GM12878 (cell line): ENCODE results near the gene UBE2Q2. TPM values are rescaled to one million over a fixed set of nuclear protein-coding genes. Genes with fewer than 3 reads are reported as not detected.

ENCODE experiments used
- ATAC-seq: fragments of 200-7000 bp; cut with Tn5 transposase; 3 replicates; pipeline ENCODE4 v1.9.1; 2020; ENCODE audit warnings: mild to moderate bottlenecking, moderate library complexity
- BruUV-seq: library from RNA; stranded (reverse); fragments of 400-500 nt; replicated peaks from 2 replicates; lab custom pipeline; 2021; lab: Mats Ljungman, UMichigan
- CTCF ChIA-PET: fragments of 300-600 bp; sonication (Branson Sonifier 250); formaldehyde crosslinking; extraction: SDS; loops from one replicate; lab custom pipeline; 2021; ENCODE audit warnings: inconsistent platforms; lab: Yijun Ruan, JAX
- POLR2A ChIA-PET: fragments of 350-600 bp; formaldehyde crosslinking; extraction: SDS; loops from one replicate; lab custom pipeline; 2021; ENCODE audit warnings: inconsistent platforms; lab: Charles Lee
- RAD21 ChIA-PET: fragments of 300-600 bp; sonication (Branson Sonifier 250); formaldehyde crosslinking; loops from one replicate; lab custom pipeline; 2023; ENCODE audit warnings: antibody characterized with exemption; ENCODE audit not compliant: unreplicated experiment; lab: Charles Lee
- SMC1A ChIA-PET: fragments of 300-600 bp; sonication (Branson Sonifier 250); formaldehyde crosslinking; loops from one replicate; lab custom pipeline; 2023; ENCODE audit not compliant: unreplicated experiment, uncharacterized antibody; lab: Charles Lee
- DNase-seq: peaks from one replicate; pipeline ENCODE4 v3.0.0-alpha.2; 2011; ENCODE audit warnings: low read depth, low spot score
- FAIRE-seq: peaks from 3 replicates; lab custom pipeline; 2011; peaks lifted over from hg19 to GRCh38; lab: Jason Lieb, UNC
- H2AFZ ChIP-seq: 2 replicates; pipeline ENCODE4 v1.6.0; 2011; ENCODE audit warnings: low read depth, low read length, control low read depth; ENCODE audit not compliant: control insufficient read depth
- H3K27ac ChIP-seq: 2 replicates; pipeline ENCODE4 v1.5.1; 2011; ENCODE audit warnings: control low read depth; ENCODE audit not compliant: control insufficient read depth, insufficient read depth
- H3K27me3 ChIP-seq, 2 experiments: replicated peaks in 1 of 2; 2 replicates each; pipeline versions ENCODE4 v1.6.0 to v1.6.1; 2011; ENCODE audit warnings: low read length in 1 of 2; ENCODE audit not compliant: control insufficient read depth in 2 of 2, insufficient read depth in 2 of 2
- H3K36me3 ChIP-seq, 2 experiments: 2 replicates each; pipeline ENCODE4 v1.5.1; 2011; ENCODE audit warnings: low read length in 1 of 2; ENCODE audit not compliant: control insufficient read depth in 2 of 2, insufficient read depth in 2 of 2
- H3K4me1 ChIP-seq: 2 replicates; pipeline ENCODE4 v1.6.1; 2011; ENCODE audit warnings: mild to moderate bottlenecking, low read length, moderate library complexity, mixed read lengths; ENCODE audit not compliant: control insufficient read depth, insufficient read depth
- H3K4me2 ChIP-seq: 2 replicates; pipeline ENCODE4 v1.6.0; 2011; ENCODE audit warnings: control low read depth; ENCODE audit not compliant: control insufficient read depth, insufficient read depth
- H3K4me3 ChIP-seq: fragments of 200-600 bp; sonication (generic); 2 replicates; pipeline ENCODE4 v1.5.1; 2016
- H3K79me2 ChIP-seq: 2 replicates; pipeline ENCODE4 v1.6.0; 2011; ENCODE audit warnings: low read length; ENCODE audit not compliant: control insufficient read depth, insufficient read depth
- H3K9ac ChIP-seq: 2 replicates; pipeline ENCODE4 v1.8.0; 2011; ENCODE audit warnings: low read length, control low read depth, mixed read lengths; ENCODE audit not compliant: control insufficient read depth, insufficient read depth
- H3K9me3 ChIP-seq: replicated peaks from 3 replicates; pipeline ENCODE4 v1.5.1; 2011; ENCODE audit warnings: mild to moderate bottlenecking, low read length; ENCODE audit not compliant: control insufficient read depth, insufficient read depth
- H4K20me1 ChIP-seq: 2 replicates; pipeline ENCODE4 v1.6.0; 2011; ENCODE audit not compliant: control insufficient read depth, insufficient read depth
- BACH1 ChIP-seq: fragments of 450-650 bp; IDR thresholded peaks from 2 replicates; pipeline ENCODE4 v1.6.1; 2017; ENCODE audit warnings: mild to moderate bottlenecking, borderline replicate concordance
- BHLHE40 ChIP-seq, 2 experiments: fragments of 450-650 bp in 1 of 2; IDR thresholded peaks; 2 replicates each; pipeline ENCODE4 v1.6.1; 2011 to 2017; ENCODE audit warnings: low read depth in 2 of 2, borderline replicate concordance in 1 of 2, improper control_type of control experiment in 1 of 2, low read length in 1 of 2, mild to moderate bottlenecking in 1 of 2
- EGR1 ChIP-seq, 2 experiments: IDR thresholded peaks; 1 replicate in 1 of 2; 2 replicates in 1 of 2; pipeline ENCODE4 v1.6.1; 2011 to 2012; ENCODE audit warnings: low read depth in 2 of 2, low read length in 2 of 2, borderline replicate concordance in 1 of 2, mild to moderate bottlenecking in 1 of 2, moderate library complexity in 1 of 2
- EP300 ChIP-seq, 2 experiments: fragments of 150-350 bp in 1 of 2; IDR thresholded peaks; 2 replicates each; pipeline ENCODE4 v1.6.1; 2011 to 2012; ENCODE audit warnings: low read depth in 2 of 2, low read length in 2 of 2, borderline replicate concordance in 1 of 2, improper control_type of control experiment in 1 of 2, inconsistent platforms in 1 of 2; ENCODE audit not compliant: control insufficient read depth in 1 of 2
- ESRRA ChIP-seq: IDR thresholded peaks from 2 replicates; pipeline ENCODE4 v1.6.1; 2012; ENCODE audit warnings: mild to moderate bottlenecking, low read length, improper control_type of control experiment
- IRF4 ChIP-seq: IDR thresholded peaks from 2 replicates; pipeline ENCODE4 v1.6.1; 2011; ENCODE audit warnings: low read depth, low read length
- MXI1 ChIP-seq: fragments of 150-350 bp; IDR thresholded peaks from 2 replicates; pipeline ENCODE4 v1.6.1; 2011; ENCODE audit warnings: low read depth, mild to moderate bottlenecking, inconsistent platforms, low read length, improper control_type of control experiment
- RAD51 ChIP-seq: fragments of 450-650 bp; IDR thresholded peaks from 2 replicates; pipeline ENCODE4 v1.6.1; 2016; ENCODE audit warnings: moderate library complexity, mild to moderate bottlenecking, inconsistent platforms
- SMAD5 ChIP-seq: IDR thresholded peaks from 2 replicates; pipeline ENCODE4 v1.6.1; 2016; ENCODE audit warnings: antibody characterized with exemption, low read depth
- SP1 ChIP-seq: IDR thresholded peaks from one replicate; pipeline ENCODE4 v1.6.1; 2011; ENCODE audit warnings: low read depth, low read length
- YBX1 ChIP-seq: fragments of 450-650 bp; IDR thresholded peaks from 2 replicates; pipeline ENCODE4 v1.6.1; 2016; ENCODE audit warnings: antibody characterized with exemption
- YY1 ChIP-seq: IDR thresholded peaks from 2 replicates; pipeline ENCODE4 v1.6.1; 2011; ENCODE audit warnings: low read depth, mild to moderate bottlenecking, low read length
- ZNF274 ChIP-seq: IDR thresholded peaks from one replicate; pipeline ENCODE4 v1.8.0; 2011; ENCODE audit not compliant: insufficient read length, insufficient read depth
- ZNF384 ChIP-seq: IDR thresholded peaks from 2 replicates; pipeline ENCODE4 v1.6.1; 2012; ENCODE audit warnings: low read depth, mild to moderate bottlenecking, low read length, improper control_type of control experiment, borderline replicate concordance
- WGBS: methylation state at CpG from one replicate; pipeline ENCODE4 v1.1.6; 2016; ENCODE audit warnings: low lambda C conversion rate; ENCODE audit not compliant: insufficient replicate concordance, insufficient coverage; ENCODE audit errors: missing lambda C conversion rate; 5-methylcytosine and 5-hydroxymethylcytosine counted together
- in situ Hi-C: fragments of 300-500 bp; cut with MboI; formaldehyde crosslinking; loops from 9 replicates; pipeline ENCODE4 v1.14.3; 2018; ENCODE audit warnings: mixed read lengths
- intact Hi-C: fragments of 100-400 bp; cut with micrococcal nuclease; formaldehyde crosslinking; loops from one replicate; pipeline ENCODE4 v1.14.2; 2022; ENCODE audit not compliant: unreplicated experiment
- polyA plus RNA-seq, 11 experiments: library from polyadenylated mRNA; depleted of rRNA in 4 of 11; unstranded in 6 of 11; stranded (reverse) in 5 of 11; fragments of >200 nt; fragmentation: Nextera tagmentation in 4 of 11; fragmentation: Illumina TruSeq in 1 of 11; extraction: Ambion mirVana in 4 of 11; extraction: Trizol in 1 of 11; gene quantifications; 1 replicate in 1 of 11; 2 replicates in 10 of 11; pipeline versions ENCODE4 v1.2.1 to v1.2.3, GENCODE V29; 2011 to 2016; ENCODE audit warnings: inconsistent platforms in 2 of 11, missing spikeins in 2 of 11, low read depth in 1 of 11
- total RNA-seq, 4 experiments: library from RNA; depleted of rRNA in 3 of 4; stranded (reverse); fragments of >200 nt in 3 of 4; fragmentation: Illumina TruSeq in 1 of 4; extraction: Trizol in 1 of 4; gene quantifications; 2 replicates each; pipeline versions ENCODE4 v1.2.1 to v1.2.3, GENCODE V29; 2013 to 2021
- TF ChIP-seq, protein P1 (sequence below): fragments of 450-650 bp; IDR thresholded peaks from 2 replicates; pipeline ENCODE4 v1.6.1; 2016; ENCODE audit warnings: mild to moderate bottlenecking
- TF ChIP-seq, protein P2 (sequence below): IDR thresholded peaks from 2 replicates; pipeline ENCODE4 v1.6.1; 2012; ENCODE audit warnings: low read depth, low read length, improper control_type of control experiment

The UBE2Q2 gene
- total and polyA plus RNA-seq, 10 of the 15 experiments (the other 5 are each of a cell fraction or from before 2014, with no cell fraction given): 11.1 to 31.9 (median 21.6) TPM

DNA sequence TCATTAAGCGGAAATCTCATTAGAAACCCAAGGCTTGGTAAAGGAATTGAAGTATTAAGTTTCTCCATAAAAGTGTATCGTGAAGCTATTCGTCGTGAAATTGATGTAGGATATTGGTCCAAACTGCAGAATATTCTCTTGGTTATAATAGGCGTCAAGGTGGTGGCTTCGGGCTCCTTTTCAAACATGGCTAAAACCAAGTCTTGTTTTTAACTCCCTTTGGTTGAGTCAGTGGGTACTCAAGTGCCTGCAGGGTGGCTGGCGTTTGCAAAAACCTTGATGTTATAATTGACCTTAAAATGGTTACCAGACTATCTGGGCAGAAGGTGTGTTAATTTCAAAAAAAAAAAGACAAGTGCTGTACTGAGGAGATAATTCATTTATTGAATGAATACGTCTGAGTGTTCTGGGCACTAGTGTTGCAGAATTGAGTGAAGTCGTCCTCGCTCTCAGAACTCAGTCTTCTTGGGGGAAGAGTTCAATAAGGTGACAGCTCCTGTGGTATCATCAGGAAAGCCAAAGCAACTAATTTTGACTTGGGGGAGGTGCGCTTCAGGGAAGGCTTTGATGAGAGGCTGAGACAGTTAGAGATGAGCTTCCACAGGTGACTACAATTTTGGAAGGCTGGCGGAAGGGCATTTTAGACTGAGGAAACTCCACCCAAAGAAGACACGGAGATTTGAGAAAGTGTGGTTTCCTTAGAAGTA is 1.5 kb downstream of the UBE2Q2 start:
- Histone ChIP-seq H3K9me3 (no peaks in the 10 kb centered on the region), H3K9ac (peak overlapping the region; percentile 84), H3K27me3 (no peaks in the 10 kb centered on the region), H3K79me2 (peaks cover 52% of the 10 kb centered on the region), H4K20me1 (no peaks in the 10 kb centered on the region), H3K27ac (0 out of 2 replicates have a peak overlapping the region, but pooled peaks have one; percentile 63), H3K36me3 (no peaks in the 10 kb centered on the region), H2AFZ (no peak overlapping the region; the same call in 1 of the 2 replicates), H3K4me2 (peak overlapping the region; percentile 69), H3K4me1 (peaks cover 10% of the 10 kb centered on the region), H3K4me3 (peak overlapping the region; percentile 93)
- DNase-seq (no peak), FAIRE-seq (no peak), ATAC-seq (no peak)
- TSS peak; percentile 59 for BruUV-seq
- RAD21 ChIA-PET: interaction anchor here (1.1 to 1.5 kb wide), 3 partner anchors 22 to 212 kb away, joined by 3 to 4 read pairs (median 3); no protein-coding TSS in a partner anchor
- POLR2A ChIA-PET: interaction anchor here (1.1 kb wide), 1 partner anchor 55 kb away, joined by 4 read pairs; no protein-coding TSS in a partner anchor
- SMC1A ChIA-PET: interaction anchor here (1.5 kb wide), 1 partner anchor 15 kb away, joined by 4 read pairs; no protein-coding TSS in a partner anchor
- CTCF ChIA-PET: interaction anchor here (1.3 kb wide), 1 partner anchor 42 kb away, joined by 3 read pairs; no protein-coding TSS in a partner anchor
- TF ChIP-seq MXI1: no peak
- no peak for TF ChIP-seq IRF4
- TF ChIP-seq BACH1: no peak
- no peak for TF ChIP-seq BHLHE40 (IDR thresholded peaks at IDR 0.05; ENCODE audit: borderline replicate concordance in 1 of 2, low read depth in 2 of 2, low read length in 1 of 2)
- no peak for TF ChIP-seq ESRRA
- no peak for TF ChIP-seq SMAD5
- TF ChIP-seq YBX1: no peak
- no peak for TF ChIP-seq EP300 (IDR thresholded peaks at IDR 0.05; ENCODE audit: borderline replicate concordance in 1 of 2, control insufficient read depth in 1 of 2, low read depth in 2 of 2, low read length in 2 of 2)
- TF ChIP-seq YY1: no peak
- no peak for TF ChIP-seq ZNF384
- TF ChIP-seq, protein P1, sequence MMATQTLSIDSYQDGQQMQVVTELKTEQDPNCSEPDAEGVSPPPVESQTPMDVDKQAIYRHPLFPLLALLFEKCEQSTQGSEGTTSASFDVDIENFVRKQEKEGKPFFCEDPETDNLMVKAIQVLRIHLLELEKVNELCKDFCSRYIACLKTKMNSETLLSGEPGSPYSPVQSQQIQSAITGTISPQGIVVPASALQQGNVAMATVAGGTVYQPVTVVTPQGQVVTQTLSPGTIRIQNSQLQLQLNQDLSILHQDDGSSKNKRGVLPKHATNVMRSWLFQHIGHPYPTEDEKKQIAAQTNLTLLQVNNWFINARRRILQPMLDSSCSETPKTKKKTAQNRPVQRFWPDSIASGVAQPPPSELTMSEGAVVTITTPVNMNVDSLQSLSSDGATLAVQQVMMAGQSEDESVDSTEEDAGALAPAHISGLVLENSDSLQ: no peak
- TF ChIP-seq SP1: no peak
- no peak for TF ChIP-seq EGR1 (IDR thresholded peaks at IDR 0.05; ENCODE audit: borderline replicate concordance in 1 of 2, low read depth in 2 of 2, low read length in 2 of 2)
- no peak for TF ChIP-seq ZNF274
- TF ChIP-seq RAD51: no peak
- TF ChIP-seq, protein P2, sequence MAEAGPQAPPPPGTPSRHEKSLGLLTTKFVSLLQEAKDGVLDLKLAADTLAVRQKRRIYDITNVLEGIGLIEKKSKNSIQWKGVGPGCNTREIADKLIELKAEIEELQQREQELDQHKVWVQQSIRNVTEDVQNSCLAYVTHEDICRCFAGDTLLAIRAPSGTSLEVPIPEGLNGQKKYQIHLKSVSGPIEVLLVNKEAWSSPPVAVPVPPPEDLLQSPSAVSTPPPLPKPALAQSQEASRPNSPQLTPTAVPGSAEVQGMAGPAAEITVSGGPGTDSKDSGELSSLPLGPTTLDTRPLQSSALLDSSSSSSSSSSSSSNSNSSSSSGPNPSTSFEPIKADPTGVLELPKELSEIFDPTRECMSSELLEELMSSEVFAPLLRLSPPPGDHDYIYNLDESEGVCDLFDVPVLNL: no peak
- 16% methylated on average over 13 of the region's 13 CpGs for WGBS
- in situ Hi-C loops (no loop called here), intact Hi-C loops (loop anchor here (5.0 kb wide), 1 partner anchor 58 kb away; the partner anchor contains the start of gene FBXO22)
